AG04450 (cell line): ENCODE measurements around the gene HP1BP3. TPM values are rescaled to one million over a fixed set of nuclear protein-coding genes. Genes with fewer than 3 reads are reported as not detected.
A peak's percentile ranks its signal among the peaks of the same experiment; 100 is the strongest.

Experiments used
- CTCF ChIA-PET: fragments of 300-600, 350-600 bp; formaldehyde crosslinking; extraction: SDS; loops from one replicate; lab custom pipeline; 2022; ENCODE audit warnings: antibody characterized with exemption, inconsistent platforms; lab: Charles Lee
- POLR2A ChIA-PET: fragments of 350-600 bp; formaldehyde crosslinking; extraction: SDS; loops from one replicate; lab custom pipeline; 2021; ENCODE audit warnings: antibody characterized with exemption, inconsistent platforms; lab: Yijun Ruan, JAX
- DNase-seq: peaks from one replicate; pipeline ENCODE4 v3.0.0-alpha.2; 2011; ENCODE audit warnings: low read depth, low spot score
- H3K27ac ChIP-seq: one replicate; pipeline ENCODE4 v1.5.1; 2012; ENCODE audit warnings: low read depth, low read length, control low read depth
- H3K27me3 ChIP-seq: one replicate; pipeline ENCODE4 v1.6.0; 2012; ENCODE audit warnings: low read length; ENCODE audit not compliant: control insufficient read depth, insufficient read depth
- H3K4me3 ChIP-seq: 2 replicates; pipeline ENCODE4 v1.5.1; 2011; ENCODE audit warnings: mild to moderate bottlenecking, low read depth, low read length, control low read depth
- H3K9me3 ChIP-seq: 2 replicates; pipeline ENCODE4 v1.5.1; 2012; ENCODE audit warnings: low read length; ENCODE audit not compliant: control insufficient read depth, insufficient read depth
- polyA plus RNA-seq: library from polyadenylated mRNA; depleted of rRNA; stranded (reverse); fragments of >200 nt; gene quantifications from 2 replicates; pipeline ENCODE4 v1.2.3, GENCODE V29; 2011
- TF ChIP-seq, protein P1 (sequence below): IDR thresholded peaks from 2 replicates; pipeline ENCODE4 v1.5.1; 2011; ENCODE audit warnings: low read depth, low read length, control low read depth, inconsistent platforms

The HP1BP3 gene
- polyA plus RNA-seq, 1 experiment, result 203 TPM

DNA sequence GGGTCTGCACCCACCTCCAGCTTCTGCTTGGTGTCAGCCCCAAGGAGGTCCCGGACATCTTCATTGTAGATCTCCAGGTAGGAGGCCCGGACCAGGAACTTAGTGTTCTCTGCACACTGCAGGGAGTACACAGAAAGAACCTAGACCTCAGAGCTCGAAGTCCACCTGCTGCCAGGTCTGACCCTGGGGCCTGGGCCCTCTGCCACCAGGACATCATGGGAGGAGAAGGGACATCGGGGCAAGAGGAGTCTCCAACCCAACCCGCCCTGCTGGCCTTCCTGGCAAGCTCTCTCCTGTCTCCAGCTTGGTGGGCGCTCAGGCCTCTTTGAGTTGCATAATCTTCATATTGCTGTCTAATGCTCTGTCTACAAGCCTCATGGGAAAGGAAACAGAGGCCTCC lies 73.7 kb downstream of the HP1BP3 start:
- CTCF ChIA-PET, result interaction anchor here (2.0 kb wide), 1 partner anchor 17 kb away, joined by 7 read pairs; no protein-coding TSS in a partner anchor
- Histone ChIP-seq H3K27me3 (no peaks in the 10 kb centered on the region), H3K4me3 (no peak overlapping the region), H3K9me3 (no peaks in the 10 kb centered on the region; the same call in 1 of the 2 replicates), H3K27ac (no peak overlapping the region)
- no peak for DNase-seq
- TF ChIP-seq, protein P1, sequence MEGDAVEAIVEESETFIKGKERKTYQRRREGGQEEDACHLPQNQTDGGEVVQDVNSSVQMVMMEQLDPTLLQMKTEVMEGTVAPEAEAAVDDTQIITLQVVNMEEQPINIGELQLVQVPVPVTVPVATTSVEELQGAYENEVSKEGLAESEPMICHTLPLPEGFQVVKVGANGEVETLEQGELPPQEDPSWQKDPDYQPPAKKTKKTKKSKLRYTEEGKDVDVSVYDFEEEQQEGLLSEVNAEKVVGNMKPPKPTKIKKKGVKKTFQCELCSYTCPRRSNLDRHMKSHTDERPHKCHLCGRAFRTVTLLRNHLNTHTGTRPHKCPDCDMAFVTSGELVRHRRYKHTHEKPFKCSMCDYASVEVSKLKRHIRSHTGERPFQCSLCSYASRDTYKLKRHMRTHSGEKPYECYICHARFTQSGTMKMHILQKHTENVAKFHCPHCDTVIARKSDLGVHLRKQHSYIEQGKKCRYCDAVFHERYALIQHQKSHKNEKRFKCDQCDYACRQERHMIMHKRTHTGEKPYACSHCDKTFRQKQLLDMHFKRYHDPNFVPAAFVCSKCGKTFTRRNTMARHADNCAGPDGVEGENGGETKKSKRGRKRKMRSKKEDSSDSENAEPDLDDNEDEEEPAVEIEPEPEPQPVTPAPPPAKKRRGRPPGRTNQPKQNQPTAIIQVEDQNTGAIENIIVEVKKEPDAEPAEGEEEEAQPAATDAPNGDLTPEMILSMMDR, result no peak
- POLR2A ChIA-PET, result no interaction called here

DNA sequence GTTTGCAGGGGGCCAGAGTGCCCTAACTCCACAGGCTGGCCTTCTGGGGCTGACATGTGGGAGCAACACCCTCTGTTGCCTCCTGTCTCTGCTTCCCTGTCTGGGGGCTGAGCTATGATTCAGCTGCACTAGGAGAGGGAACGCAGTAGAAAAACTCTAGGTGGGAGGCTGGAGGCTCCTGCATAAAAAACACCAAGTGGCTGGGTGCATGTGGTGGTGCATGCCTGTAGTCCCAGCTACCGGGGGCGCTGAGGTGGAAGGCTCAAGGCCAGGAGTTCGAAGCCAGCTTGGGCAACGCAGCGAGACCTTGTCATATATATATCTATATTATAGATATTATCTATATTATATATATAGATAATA lies 74.9 kb downstream of the HP1BP3 start:
- DNase-seq, result no peak
- Histone ChIP-seq H3K4me3 (no peak overlapping the region), H3K9me3 (no peaks in the 10 kb centered on the region; the same call in 1 of the 2 replicates), H3K27me3 (no peaks in the 10 kb centered on the region), H3K27ac (no peak overlapping the region)
- TF ChIP-seq, protein P1, result no peak
- ChIA-PET POLR2A (no interaction called here), CTCF (interaction anchor here (2.0 kb wide), 1 partner anchor 15 kb away, joined by 7 read pairs; no protein-coding TSS in a partner anchor)

DNA sequence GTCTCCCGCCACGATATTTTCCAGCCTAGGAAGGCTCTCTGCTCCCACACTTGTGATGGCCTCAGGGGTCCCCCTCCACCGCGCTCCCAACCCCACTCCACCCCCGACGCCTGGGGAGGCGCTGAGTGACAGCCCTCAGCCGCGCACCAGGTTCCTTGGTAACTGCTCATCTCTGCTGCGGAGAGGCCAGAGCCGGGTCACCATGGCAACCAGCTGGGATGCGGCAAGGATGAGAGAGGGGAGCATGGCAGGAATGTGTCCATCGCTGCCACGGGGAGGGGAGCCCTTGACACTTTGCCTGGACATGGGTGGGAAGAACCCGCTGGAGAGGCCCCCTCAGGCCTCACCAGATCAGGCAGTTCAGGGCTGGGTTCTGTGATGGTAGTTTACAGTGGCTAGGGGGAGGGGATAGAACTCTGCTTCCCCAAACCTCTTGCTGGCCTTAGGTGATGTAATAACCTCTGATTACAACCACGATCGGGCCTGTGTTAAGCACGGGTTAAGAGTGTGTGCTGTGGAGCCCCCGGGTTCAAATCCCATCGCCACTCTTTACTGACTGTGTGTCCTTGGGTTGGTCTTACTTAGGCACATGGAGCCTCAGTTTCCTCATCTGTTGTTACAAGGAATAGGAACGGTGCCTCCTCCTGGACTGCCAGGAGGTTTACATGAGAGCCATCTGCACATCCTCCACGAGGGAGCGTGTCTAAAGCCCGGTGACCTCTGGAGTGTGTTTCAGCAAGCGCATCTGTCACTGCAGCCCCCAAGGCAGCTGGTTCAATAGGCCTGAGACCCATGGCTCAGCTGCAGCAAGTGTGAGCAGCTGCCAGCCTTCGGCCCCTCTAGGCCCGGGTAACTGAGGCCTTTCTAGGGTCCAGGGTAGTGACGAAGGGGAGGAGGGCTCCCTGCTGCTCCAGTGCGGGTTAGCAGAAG lies 75.6 kb downstream of the HP1BP3 start:
- DNase-seq, result no peak
- ChIA-PET POLR2A (no interaction called here), CTCF (interaction anchor here (1.1 to 2.0 kb wide), 2 partner anchors 12 to 15 kb away, joined by 3 to 7 read pairs; no protein-coding TSS in a partner anchor)
- H3K9me3 ChIP-seq, result no peaks in the 10 kb centered on the region; the same call in 1 of the 2 replicates
- no peak overlapping the region for H3K4me3 ChIP-seq
- TF ChIP-seq, protein P1, result peak; percentile 21
- no peaks in the 10 kb centered on the region for H3K27me3 ChIP-seq
- H3K27ac ChIP-seq, result no peak overlapping the region

DNA sequence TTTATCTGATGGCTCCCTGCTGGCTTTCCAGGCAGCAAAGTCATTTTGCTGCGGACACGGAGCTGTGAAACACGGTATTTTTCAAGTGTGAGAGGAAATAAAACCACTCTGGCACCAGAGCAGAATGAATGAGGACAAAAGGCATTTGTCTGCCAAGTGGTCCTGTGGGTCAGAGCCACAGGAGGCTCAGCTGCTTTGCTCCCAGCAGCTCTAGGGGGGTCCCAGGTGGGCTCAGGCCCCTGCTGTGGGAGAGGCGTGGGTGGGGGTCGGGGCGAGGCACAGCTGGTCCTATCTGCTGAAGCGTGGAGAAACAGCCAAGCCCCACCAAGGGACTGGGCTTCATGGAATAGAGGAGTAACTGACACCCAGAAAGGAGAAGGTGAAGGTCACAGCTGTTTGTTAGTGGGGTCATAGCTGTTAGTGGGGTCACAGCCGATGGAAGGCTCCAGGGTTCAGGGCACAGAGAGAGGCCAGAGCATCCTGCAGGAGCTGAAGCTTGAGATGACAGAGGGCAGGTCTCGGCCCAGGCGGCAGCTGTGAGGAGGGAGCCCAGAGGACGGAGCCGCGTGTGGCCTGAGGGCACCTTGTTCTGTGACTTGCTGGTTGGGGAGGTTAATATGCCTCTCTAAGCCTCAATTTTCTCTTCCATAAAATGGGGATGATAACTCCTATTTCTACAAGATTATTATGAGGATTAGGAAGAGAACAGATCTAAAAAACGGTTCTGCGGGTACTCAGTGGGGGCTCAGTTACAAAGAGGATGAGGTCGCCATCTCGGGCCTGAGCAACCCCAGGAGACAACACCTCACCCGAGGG lies 76.4 kb downstream of the HP1BP3 start:
- Histone ChIP-seq H3K4me3 (no peak overlapping the region), H3K27ac (no peak overlapping the region), H3K27me3 (no peaks in the 10 kb centered on the region), H3K9me3 (no peaks in the 10 kb centered on the region; the same call in 1 of the 2 replicates)
- no peak for DNase-seq
- ChIA-PET POLR2A (no interaction called here), CTCF (interaction anchor here (1.1 kb wide), 1 partner anchor 11 kb away, joined by 3 read pairs; no protein-coding TSS in a partner anchor)
- TF ChIP-seq, protein P1, result no peak
